ENCODE results near the gene PLCZ1. TPM values are rescaled to one million over a fixed set of nuclear protein-coding genes. Genes with fewer than 3 reads are reported as not detected.

The PLCZ1 gene
- total RNA-seq, 2 experiments from 2014 or later: not detected

- Mint-ChIP-seq H3K9me3 (ENCODE audit: low read depth) (no peaks in the 10 kb centered on the region), H3K36me3 (ENCODE audit: low read depth) (no peaks in the 10 kb centered on the region), H3K4me3 (no peak overlapping the region), H3K4me1 (no peaks in the 10 kb centered on the region), H3K27ac (no peak overlapping the region), H3K27me3 (no peaks in the 10 kb centered on the region)
- POLR2A ChIA-PET: no interaction called here
- intact Hi-C loops (cut with DNase I, micrococcal nuclease): no loop called here
- ATAC-seq (no peak), DNase-seq (no peak)
- CTCF ChIA-PET: interaction anchor here (0.7 kb wide), 1 partner anchor 572 kb away, joined by 4 read pairs; no protein-coding TSS in a partner anchor
Observed at GRCh38 chr12:18749386-18749957, 11.7 kb upstream of the PLCZ1 start.

- no peak for DNase-seq
- ChIA-PET CTCF (no interaction called here), POLR2A (no interaction called here)
- no peak overlapping the region for H3K4me3 Mint-ChIP-seq
- no peaks in the 10 kb centered on the region for H3K36me3 Mint-ChIP-seq (ENCODE audit: low read depth)
- no peaks in the 10 kb centered on the region for H3K9me3 Mint-ChIP-seq (ENCODE audit: low read depth)
- no peaks in the 10 kb centered on the region for H3K4me1 Mint-ChIP-seq
- H3K27ac Mint-ChIP-seq: no peak overlapping the region
- ATAC-seq: no peak
- H3K27me3 Mint-ChIP-seq: no peaks in the 10 kb centered on the region
- intact Hi-C loops (cut with DNase I, micrococcal nuclease): no loop called here
Observed at GRCh38 chr12:18747895-18748294, 10.1 kb upstream of the PLCZ1 start.

DNA sequence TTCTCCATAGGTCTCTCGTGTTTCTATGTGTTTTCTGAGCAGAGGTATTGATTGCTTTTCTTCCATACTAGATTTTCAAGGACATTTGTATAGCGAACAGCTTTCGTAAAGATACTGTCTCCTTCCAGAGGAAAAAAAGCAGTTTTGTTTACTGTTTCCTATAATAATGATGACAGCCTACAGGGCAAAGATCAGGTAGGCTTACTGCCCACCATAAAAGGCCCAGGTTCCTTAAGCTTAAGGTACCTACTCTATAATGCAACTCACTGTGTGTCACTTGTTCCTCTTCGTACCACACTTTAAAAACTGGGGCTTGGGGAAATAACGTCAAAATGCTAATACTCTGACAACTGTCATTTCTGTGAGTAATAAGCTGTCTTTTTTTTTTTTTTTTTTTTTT is 6.7 kb downstream of the PLCZ1 start:
- CTCF ChIA-PET: no interaction called here
- H3K4me3 Mint-ChIP-seq: no peak overlapping the region
- no peaks in the 10 kb centered on the region for H3K4me1 Mint-ChIP-seq
- no peak for ATAC-seq
- intact Hi-C loops (cut with DNase I, micrococcal nuclease): no loop called here
- no peak overlapping the region for H3K27ac Mint-ChIP-seq
- H3K27me3 Mint-ChIP-seq: no peaks in the 10 kb centered on the region
- no peak for DNase-seq
- no peaks in the 10 kb centered on the region for H3K9me3 Mint-ChIP-seq (ENCODE audit: low read depth)
- POLR2A ChIA-PET: no interaction called here
- no peaks in the 10 kb centered on the region for H3K36me3 Mint-ChIP-seq (ENCODE audit: low read depth)

DNA sequence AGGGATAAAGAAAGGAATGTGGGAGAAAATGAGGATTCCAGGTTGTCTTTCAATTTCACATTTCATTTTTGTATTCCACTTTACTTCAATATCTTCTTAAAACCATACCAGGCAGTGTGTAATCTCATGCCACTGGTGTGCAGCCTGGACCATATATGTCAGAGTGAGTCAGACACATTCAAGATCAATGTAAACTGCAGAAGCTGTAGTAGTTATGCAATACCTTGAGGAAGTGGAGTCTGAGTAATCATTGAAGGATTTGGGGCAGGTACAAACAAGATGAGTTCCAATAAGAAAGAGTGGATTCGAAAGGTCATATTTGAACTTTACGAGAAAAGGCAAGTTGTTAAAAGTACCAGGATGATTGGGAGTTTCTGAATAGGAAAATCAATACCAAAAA is 14.1 kb downstream of the PLCZ1 start:
- ATAC-seq: no peak

DNA sequence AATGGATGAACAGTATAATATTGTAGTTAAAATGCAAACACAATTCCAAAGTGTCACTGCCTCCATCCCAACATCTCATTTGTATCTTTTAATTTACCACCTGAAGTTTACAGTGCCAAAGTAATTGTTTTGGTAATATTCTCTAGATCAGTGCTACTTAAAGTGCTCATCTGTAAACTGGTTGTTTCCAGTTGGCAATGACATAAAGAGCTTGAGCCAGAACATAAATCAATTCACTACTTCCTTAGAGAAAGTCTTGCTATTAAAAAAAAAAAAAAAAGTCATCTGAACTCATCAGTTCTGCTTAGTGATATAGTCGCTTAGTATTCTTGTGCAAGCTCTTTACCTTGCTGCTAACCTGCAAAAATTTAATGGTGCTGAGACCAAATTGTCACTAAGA is 16.4 kb downstream of the PLCZ1 start:
- H3K27me3 Mint-ChIP-seq: no peaks in the 10 kb centered on the region
- intact Hi-C loops (cut with DNase I, micrococcal nuclease): no loop called here
- no peak for ATAC-seq

More for the DNA sequence above, 14.1 kb downstream of the PLCZ1 start:
- CTCF ChIA-PET: no interaction called here
- H3K4me3 Mint-ChIP-seq: no peak overlapping the region
- DNase-seq: no peak
- POLR2A ChIA-PET: no interaction called here
- H3K36me3 Mint-ChIP-seq (ENCODE audit: low read depth): no peaks in the 10 kb centered on the region
- no peak overlapping the region for H3K27ac Mint-ChIP-seq
- H3K9me3 Mint-ChIP-seq (ENCODE audit: low read depth): peaks cover 6% of the 10 kb centered on the region
- no peaks in the 10 kb centered on the region for H3K27me3 Mint-ChIP-seq
- H3K4me1 Mint-ChIP-seq: no peaks in the 10 kb centered on the region
- intact Hi-C loops (cut with DNase I, micrococcal nuclease): no loop called here

GRCh38 chr12:18720690-18721089 is 17.1 kb downstream of the PLCZ1 start:
- POLR2A ChIA-PET: no interaction called here

More for the DNA sequence above, 16.4 kb downstream of the PLCZ1 start:
- peaks cover 6% of the 10 kb centered on the region for H3K9me3 Mint-ChIP-seq (ENCODE audit: low read depth)
- no peak overlapping the region for H3K4me3 Mint-ChIP-seq
- no peak for DNase-seq
- H3K36me3 Mint-ChIP-seq (ENCODE audit: low read depth): no peaks in the 10 kb centered on the region
- no peak overlapping the region for H3K27ac Mint-ChIP-seq
- no peaks in the 10 kb centered on the region for H3K4me1 Mint-ChIP-seq
- ChIA-PET POLR2A (no interaction called here), CTCF (no interaction called here)

GRCh38 chr12:18719922-18720510 is 17.8 kb downstream of the PLCZ1 start:
- H3K27ac Mint-ChIP-seq: no peak overlapping the region
- POLR2A ChIA-PET: no interaction called here
- intact Hi-C loops (cut with DNase I, micrococcal nuclease): no loop called here
- H3K9me3 Mint-ChIP-seq (ENCODE audit: low read depth): peaks cover 6% of the 10 kb centered on the region
- H3K4me3 Mint-ChIP-seq: no peak overlapping the region
- no peaks in the 10 kb centered on the region for H3K27me3 Mint-ChIP-seq
- DNase-seq: no peak
- no peaks in the 10 kb centered on the region for H3K4me1 Mint-ChIP-seq
- no peak for ATAC-seq
- CTCF ChIA-PET: no interaction called here
- no peaks in the 10 kb centered on the region for H3K36me3 Mint-ChIP-seq (ENCODE audit: low read depth)

More at GRCh38 chr12:18720690-18721089, 17.1 kb downstream of the PLCZ1 start:
- CTCF ChIA-PET: no interaction called here
- H3K4me3 Mint-ChIP-seq: no peak overlapping the region
- DNase-seq (no peak), ATAC-seq (no peak)
- no peaks in the 10 kb centered on the region for H3K36me3 Mint-ChIP-seq (ENCODE audit: low read depth)
- peaks cover 6% of the 10 kb centered on the region for H3K9me3 Mint-ChIP-seq (ENCODE audit: low read depth)
- H3K27me3 Mint-ChIP-seq: no peaks in the 10 kb centered on the region
- no peak overlapping the region for H3K27ac Mint-ChIP-seq
- H3K4me1 Mint-ChIP-seq: no peaks in the 10 kb centered on the region
- intact Hi-C loops (cut with DNase I, micrococcal nuclease): no loop called here

- ATAC-seq (no peak), DNase-seq (no peak)
- peaks cover 2% of the 10 kb centered on the region for H3K9me3 Mint-ChIP-seq (ENCODE audit: low read depth)
- intact Hi-C loops (cut with DNase I, micrococcal nuclease): no loop called here
- no peak overlapping the region for H3K4me3 Mint-ChIP-seq
- no peaks in the 10 kb centered on the region for H3K27me3 Mint-ChIP-seq
- no peaks in the 10 kb centered on the region for H3K36me3 Mint-ChIP-seq (ENCODE audit: low read depth)
- ChIA-PET CTCF (no interaction called here), POLR2A (no interaction called here)
- H3K4me1 Mint-ChIP-seq: no peaks in the 10 kb centered on the region
- no peak overlapping the region for H3K27ac Mint-ChIP-seq
Observed at GRCh38 chr12:18718462-18718861, 19.4 kb downstream of the PLCZ1 start.

GRCh38 chr12:18716236-18716635 is 21.6 kb downstream of the PLCZ1 start:
- Mint-ChIP-seq H3K4me1 (no peaks in the 10 kb centered on the region), H3K36me3 (ENCODE audit: low read depth) (no peaks in the 10 kb centered on the region), H3K27ac (no peak overlapping the region), H3K4me3 (no peak overlapping the region), H3K27me3 (no peaks in the 10 kb centered on the region), H3K9me3 (ENCODE audit: low read depth) (peaks cover 2% of the 10 kb centered on the region)
- DNase-seq: no peak
- intact Hi-C loops (cut with DNase I, micrococcal nuclease): no loop called here
- ChIA-PET CTCF (no interaction called here), POLR2A (no interaction called here)
- ATAC-seq: no peak

GRCh38 chr12:18706798-18707197 is 31.0 kb downstream of the PLCZ1 start:
- Mint-ChIP-seq H3K9me3 (ENCODE audit: low read depth) (peaks cover 10% of the 10 kb centered on the region), H3K36me3 (ENCODE audit: low read depth) (no peaks in the 10 kb centered on the region), H3K27ac (no peak overlapping the region), H3K4me1 (no peaks in the 10 kb centered on the region), H3K27me3 (no peaks in the 10 kb centered on the region), H3K4me3 (no peak overlapping the region)
- POLR2A ChIA-PET: no interaction called here
- intact Hi-C loops (cut with DNase I, micrococcal nuclease): no loop called here
- ATAC-seq: no peak
- CTCF ChIA-PET: no interaction called here
- no peak for DNase-seq

- Mint-ChIP-seq H3K36me3 (ENCODE audit: low read depth) (no peaks in the 10 kb centered on the region), H3K27me3 (no peaks in the 10 kb centered on the region), H3K27ac (no peak overlapping the region), H3K4me3 (no peak overlapping the region), H3K4me1 (no peaks in the 10 kb centered on the region), H3K9me3 (ENCODE audit: low read depth) (peaks cover 7% of the 10 kb centered on the region)
- intact Hi-C loops (cut with DNase I, micrococcal nuclease): no loop called here
- CTCF ChIA-PET: interaction anchor here (0.6 kb wide), 1 partner anchor 69 kb away, joined by 3 read pairs; no protein-coding TSS in a partner anchor
- no peak for ATAC-seq
- POLR2A ChIA-PET: no interaction called here
- no peak for DNase-seq
Observed at GRCh38 chr12:18703911-18704310, 33.9 kb downstream of the PLCZ1 start.

GRCh38 chr12:18703321-18703720 is 34.5 kb downstream of the PLCZ1 start:
- H3K4me1 Mint-ChIP-seq: no peaks in the 10 kb centered on the region
- DNase-seq: no peak
- no peak overlapping the region for H3K27ac Mint-ChIP-seq
- intact Hi-C loops (cut with DNase I, micrococcal nuclease): no loop called here
- H3K27me3 Mint-ChIP-seq: no peaks in the 10 kb centered on the region
- ATAC-seq: no peak
- peaks cover 7% of the 10 kb centered on the region for H3K9me3 Mint-ChIP-seq (ENCODE audit: low read depth)
- POLR2A ChIA-PET: no interaction called here
- H3K4me3 Mint-ChIP-seq: no peak overlapping the region
- CTCF ChIA-PET: no interaction called here
- H3K36me3 Mint-ChIP-seq (ENCODE audit: low read depth): no peaks in the 10 kb centered on the region

DNA sequence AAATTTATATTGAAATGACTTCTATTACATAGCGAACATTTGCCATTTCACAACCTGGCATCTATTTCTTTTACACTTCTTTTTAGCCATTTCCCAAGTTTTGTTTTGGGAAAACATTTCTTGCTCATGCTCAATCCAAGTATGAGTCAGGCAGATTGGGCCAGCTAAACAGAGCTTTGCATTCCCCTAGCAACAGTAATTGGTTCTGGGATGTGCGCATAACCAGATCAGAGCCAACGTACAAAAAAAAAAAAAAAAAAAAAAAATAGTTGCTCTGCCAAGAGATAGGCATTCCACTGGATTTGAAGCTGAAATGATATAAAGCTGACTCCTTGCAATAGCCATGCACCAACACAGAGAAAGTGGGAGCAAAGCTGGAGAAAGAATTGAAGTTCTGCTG is 37.5 kb downstream of the PLCZ1 start:
- intact Hi-C loops (cut with DNase I, micrococcal nuclease): no loop called here
- Mint-ChIP-seq H3K27me3 (no peaks in the 10 kb centered on the region), H3K4me1 (no peaks in the 10 kb centered on the region), H3K27ac (no peak overlapping the region), H3K9me3 (ENCODE audit: low read depth) (no peaks in the 10 kb centered on the region), H3K4me3 (no peak overlapping the region), H3K36me3 (ENCODE audit: low read depth) (no peaks in the 10 kb centered on the region)
- POLR2A ChIA-PET: no interaction called here
- no peak for DNase-seq
- ATAC-seq: no peak
- CTCF ChIA-PET: no interaction called here

Measured in activated CD4-positive, alpha-beta T cell treated with anti-CD3 and anti-CD28 coated beads for 36 hours (primary cell).